GM19351 (cell line): ENCODE results near the gene PLCB4.
"Not testable (repeated sequence)": the region's sequence is repeated elsewhere in the genome, so short reads cannot be mapped to it uniquely, and the experiment has no call there.

ENCODE experiments used
- ATAC-seq: cut with Tn5 transposase; IDR thresholded peaks from one replicate; pipeline ENCODE4 v1.9.1; 2021; ENCODE audit warnings: mild to moderate bottlenecking, moderate library complexity; ENCODE audit not compliant: unreplicated experiment

PLCB4 gene

DNA sequence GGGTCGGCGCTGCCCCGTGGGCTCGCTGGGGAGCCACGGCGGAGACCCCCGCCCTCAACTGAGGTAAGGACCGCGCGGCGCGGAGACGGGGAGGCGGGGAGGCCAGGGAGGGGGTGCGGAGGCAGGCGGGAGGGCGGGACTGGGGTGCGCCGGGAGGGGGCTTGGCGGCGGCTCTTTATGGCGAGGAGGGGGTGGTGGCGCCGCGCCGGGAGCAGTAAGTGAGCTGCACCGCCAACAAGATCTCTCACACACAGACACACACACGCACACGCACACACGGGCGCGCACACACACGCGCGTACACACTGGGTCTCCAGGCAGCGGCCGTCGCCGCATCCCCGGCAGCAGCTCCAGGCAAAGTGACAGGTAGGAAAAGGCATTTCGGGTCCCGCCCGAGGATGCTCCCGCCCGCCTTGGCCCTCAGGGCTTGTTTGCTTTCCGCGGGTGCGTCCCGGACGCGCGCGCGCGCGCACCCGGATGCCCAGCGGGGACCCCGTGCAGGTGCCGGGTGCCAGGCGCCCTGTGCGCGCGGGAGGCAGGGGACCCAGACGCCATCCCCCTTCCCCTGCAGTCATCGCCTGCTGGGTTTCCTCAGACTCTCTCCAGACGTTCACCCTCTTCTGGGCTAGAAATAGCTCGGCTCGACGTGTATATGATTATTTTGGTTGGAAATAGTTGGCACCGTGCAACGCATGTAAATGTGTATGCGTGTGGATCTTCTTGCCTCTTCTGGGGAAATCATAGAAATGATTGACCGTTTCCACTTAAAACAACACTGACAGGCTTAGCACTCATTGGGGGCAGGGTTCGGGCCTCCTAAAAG is at the start of gene PLCB4:
PLCB4 (plus strand) TSS at position 247 of the 823 bp plus-strand sequence. CDS start 238,728 bp downstream, outside the sequence.
- no peak for ATAC-seq

DNA sequence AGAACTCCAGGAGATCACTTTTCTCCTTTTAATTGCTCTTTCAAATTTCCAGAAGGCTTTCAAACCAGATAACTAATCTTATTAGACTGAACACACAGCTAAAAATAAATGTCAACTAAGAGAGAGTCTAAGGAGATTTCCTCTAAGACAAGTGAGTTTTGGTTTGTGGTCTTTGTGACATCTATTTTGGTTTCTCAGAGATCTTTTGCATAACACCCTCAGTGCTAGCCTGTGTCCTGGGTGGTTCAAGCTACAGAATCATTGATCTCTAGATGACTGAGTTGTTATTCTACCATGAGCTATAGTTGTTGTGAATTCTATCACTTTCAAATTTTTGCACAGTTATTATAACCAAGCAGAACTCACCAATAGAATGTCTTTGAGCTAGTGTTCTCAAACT is 49.1 kb upstream of the PLCB4 start:
- no peak for ATAC-seq

DNA sequence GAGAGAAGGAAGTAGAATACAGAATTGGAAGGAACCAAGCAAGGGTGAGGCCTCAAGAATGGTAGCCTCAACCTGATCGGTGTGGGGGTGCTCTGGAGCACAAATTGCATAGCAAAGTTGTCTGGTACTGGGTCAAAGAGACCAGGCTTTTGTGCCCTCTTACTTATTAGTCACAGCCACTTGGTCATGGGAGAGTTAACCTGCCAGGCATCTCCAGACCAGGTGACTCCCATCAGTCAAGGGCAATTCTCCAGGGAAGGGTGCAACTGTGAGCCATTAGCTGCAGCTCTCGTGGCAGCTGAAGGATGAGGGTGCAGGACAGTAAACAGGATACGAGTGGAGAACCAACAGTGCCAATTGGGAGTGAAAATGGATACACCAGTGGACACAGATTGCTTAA is 47.7 kb upstream of the PLCB4 start:
- no peak for ATAC-seq

GRCh38 chr20:9021699-9022098 is 47.2 kb upstream of the PLCB4 start:
- ATAC-seq: no peak

- ATAC-seq: no peak
These were observed 46.5 kb upstream of the PLCB4 start for GRCh38 chr20:9022376-9022775.

- ATAC-seq: no peak
These were observed 44.3 kb upstream of the PLCB4 start for GRCh38 chr20:9024606-9025005.

DNA sequence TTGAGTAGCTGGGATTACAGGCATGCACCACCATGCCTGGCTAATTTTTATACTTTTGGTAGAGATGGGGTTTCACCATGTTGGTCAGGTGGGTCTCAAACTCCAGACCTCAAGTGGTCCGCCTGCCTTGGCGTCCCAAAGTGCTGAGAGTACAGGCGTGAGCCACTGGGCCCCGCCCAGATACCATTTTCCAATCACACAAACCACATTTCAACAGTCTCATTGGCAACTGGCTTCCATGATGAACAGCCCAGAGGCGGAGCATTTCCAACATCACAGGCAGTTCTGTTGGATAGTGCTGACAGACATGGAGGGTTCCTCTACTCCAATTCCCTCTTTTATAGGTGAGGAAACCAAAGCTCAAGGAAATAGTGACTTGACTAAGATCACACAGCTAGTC is 43.9 kb upstream of the PLCB4 start:
- ATAC-seq: no peak

DNA sequence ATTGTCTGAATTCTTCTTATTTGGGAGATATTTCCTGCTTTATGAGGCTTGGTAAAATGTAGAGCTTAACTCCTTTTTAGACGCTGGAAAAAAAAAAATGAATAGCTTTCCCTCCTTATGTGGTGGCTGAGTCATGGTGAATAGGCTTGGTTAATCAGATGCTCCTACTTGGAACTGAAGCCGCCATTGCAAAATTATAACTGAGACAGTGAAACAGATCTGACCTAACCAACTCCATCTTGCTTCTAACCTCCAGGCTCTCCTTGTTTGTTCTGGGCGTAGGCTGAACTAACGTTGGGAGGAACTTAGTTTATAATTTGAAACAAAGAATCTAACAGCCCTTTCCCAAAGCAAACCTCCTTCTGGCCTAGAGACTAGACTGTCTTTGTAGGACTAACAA is 43.2 kb upstream of the PLCB4 start:
- ATAC-seq: no peak

DNA sequence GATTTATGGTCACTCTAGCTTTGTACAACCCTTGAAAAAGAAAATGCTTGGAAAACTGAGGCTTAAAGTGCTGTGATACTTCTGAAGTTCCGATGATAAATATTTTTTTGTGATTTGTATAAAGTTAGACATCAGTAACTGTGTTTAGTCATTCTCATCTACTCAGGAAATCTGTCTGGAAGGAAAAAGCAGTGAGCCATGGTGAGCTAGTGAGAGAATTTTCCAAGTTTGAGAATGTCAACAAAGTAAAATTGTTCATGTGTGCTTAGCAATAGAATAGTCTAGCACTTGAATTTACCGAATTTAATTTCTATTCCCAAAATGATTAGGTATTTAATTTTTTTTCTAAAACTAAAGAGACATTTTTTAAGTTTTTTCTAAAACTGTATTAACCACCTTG is 41.3 kb upstream of the PLCB4 start:
- ATAC-seq: no peak

DNA sequence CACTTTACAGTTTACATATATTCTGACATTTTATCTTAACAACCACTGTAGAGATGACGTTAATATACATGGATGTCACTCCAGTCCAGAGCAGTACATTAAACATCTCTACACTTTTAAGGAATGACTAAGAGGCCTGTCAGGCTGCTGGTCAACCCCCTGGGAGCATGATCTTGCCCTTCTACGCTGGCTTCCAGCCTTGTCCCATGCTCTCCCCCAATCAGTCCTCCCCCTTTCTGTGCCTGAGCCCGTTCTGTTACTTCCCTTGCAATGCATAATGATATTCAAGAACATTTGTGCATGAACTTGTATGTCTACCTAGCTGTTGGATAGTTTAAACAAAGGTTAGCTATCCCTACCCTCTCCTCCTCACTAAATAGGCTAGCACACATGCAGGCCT is 40.5 kb upstream of the PLCB4 start:
- no peak for ATAC-seq

DNA sequence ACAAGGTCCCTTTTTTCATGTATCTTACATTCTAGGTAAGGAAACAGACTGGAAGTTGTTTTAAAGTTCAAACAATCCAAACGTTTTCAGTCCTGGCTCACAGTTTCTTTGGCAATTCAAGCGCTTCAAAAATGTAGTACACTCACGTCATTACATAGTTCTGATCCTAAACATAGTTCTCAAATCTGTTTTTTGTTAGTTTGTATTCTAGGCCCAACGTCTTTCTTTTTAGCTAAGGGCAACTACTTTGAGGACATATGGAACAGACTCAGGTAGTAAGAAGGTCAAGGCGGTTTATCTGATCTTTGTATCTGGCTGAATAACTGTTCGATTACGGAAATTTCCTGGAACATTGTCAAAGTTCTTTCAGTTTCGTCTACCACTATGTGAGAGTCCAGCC is 36.9 kb upstream of the PLCB4 start:
- no peak for ATAC-seq

DNA sequence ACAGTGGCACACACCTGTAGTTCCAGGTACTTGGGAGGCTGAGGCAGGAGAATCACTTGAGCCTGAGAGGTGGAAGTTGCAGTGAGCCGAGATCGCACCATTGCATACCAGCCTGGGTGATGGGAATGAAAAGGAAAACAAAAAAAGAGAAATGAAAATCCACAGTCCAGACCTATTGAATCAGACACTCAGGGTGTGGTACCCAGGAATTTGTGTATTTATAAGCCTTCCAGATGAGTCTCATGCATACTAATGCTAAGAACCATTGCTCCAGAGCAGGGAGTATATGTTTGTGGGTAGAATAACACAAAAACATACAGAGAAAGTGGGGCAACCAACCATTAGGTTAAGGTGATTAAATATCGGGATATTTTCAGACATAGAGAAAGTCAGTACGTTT is 36.1 kb upstream of the PLCB4 start:
- ATAC-seq: no peak

DNA sequence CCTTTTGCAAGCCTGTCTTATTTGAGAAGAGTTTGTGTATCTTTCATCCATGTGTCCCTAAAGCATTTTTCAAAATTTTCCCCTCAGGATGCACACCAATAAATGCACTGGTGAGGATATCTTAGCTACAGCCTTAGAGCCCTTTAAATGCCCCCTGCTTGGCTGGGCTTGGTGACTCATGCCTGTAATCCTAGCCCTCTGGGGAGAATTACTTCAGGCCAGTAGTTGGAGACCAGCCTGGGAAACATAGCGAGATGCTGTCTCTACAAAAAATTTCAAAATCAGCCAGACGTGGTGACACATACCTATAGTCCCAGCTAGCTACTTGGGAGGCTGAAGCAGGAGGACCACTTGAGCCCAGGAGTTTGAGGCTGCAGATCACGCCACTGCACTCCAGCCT is 33.8 kb upstream of the PLCB4 start:
- no peak for ATAC-seq

GRCh38 chr20:9036593-9036992 is 32.3 kb upstream of the PLCB4 start:
- no peak for ATAC-seq

- ATAC-seq: no peak
These were observed 29.9 kb upstream of the PLCB4 start for GRCh38 chr20:9038791-9039535.

DNA sequence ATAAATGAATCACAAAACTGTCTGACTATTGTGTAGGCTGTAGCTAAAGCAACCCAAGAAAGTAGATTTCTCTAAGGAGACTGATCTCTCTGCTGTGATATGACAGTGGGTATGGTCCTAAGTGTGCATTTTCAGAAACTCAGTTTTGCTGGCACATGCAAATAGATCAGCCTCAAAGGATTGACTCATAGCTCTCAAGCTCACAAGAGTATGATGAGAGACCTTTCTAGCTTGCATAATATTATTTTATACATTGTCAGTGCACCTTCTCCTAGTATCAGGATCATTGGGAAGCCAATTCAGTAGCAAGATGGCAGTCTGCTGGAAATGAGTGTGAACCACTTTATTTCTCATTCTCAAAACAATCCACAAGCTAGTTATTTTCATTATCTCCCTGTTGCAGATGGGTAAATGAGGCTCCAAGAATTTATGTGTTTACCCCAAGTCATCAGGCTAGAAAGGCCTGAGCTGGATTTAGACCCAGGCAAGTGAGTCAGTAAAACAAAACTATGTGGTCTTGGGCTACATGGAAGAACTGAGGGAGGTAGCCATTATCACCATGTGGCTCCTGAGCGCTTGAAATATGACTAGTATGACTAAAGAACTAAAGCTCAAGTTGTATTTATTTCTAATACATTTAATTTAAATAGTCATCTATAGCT is 27.9 kb upstream of the PLCB4 start:
- no peak for ATAC-seq

- no peak for ATAC-seq
These were observed 25.5 kb upstream of the PLCB4 start for GRCh38 chr20:9043364-9043763.

DNA sequence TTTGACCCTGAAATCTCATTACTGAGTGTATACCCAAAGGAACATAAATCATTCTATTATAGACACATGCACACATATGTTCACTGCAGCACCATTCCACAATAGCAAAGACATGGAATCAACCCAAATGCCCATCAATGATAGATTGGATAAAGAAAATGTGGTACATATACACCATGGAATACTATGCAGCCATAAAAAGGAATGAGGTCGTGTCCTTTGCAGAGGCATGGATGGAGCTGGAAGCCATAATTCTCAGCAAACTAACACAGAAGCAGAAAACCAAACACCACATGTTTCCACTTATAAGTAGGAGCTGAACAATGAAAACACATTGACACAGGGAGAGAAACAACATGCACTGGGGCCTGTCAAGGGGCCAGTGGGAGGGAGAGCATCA is 21.0 kb upstream of the PLCB4 start:
- ATAC-seq: not testable (repeated sequence)

DNA sequence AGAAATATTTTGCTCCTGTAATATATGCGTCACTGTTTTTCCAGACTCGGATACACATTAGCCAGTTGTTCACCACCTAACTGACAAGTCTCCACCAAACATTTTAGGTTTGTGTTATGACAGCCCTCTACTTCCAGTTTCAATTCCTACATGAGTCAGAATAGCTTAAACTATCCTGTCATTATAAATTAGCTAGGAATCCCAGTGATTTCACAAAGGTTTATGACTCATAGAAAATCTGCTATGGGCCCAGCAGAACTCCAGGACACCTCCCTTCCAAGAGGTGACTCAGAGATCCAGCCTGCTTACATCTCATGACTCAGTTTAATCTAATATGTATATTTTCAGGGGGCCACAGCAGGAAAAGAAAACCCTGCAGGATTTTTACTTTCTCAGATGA is 17.4 kb upstream of the PLCB4 start:
- ATAC-seq: no peak

DNA sequence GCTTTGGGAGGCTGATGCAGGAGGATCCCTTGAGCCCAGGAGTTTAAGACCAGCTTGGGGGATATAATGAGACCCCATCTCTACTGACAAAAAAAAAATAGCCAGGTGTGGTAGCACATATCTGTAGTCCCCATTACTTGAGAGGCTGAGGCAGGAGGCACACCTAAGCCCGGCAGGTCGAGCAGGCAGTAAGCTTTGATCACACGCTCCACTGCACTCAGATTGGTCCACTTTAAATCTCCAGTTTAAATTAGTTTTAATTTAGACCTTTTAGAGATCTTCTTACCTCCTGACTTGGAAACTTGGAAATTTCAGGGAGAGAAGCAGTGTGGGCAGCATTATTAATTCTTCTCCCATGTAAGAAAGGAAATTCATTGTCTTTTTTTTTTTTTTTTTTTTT is 16.8 kb upstream of the PLCB4 start:
- no peak for ATAC-seq

DNA sequence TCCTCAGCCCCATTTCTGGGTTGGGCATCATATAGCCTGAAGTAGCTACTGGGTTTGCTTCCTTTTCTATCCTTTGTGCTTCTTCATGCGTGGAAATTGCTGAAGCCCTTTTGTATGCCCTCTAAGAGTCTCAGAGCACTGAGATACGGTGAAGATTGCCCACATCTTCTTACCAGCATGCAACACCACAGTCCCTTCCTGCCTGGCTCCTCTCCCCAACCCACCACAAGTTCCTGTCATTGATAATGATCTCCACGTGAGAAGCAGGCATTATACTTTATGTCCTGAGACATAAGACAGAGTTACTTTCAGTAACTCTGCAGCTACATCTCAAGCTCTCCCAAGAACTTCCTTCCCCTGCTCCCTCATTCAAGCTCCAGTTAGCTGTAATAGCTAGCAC is 15.8 kb upstream of the PLCB4 start:
- ATAC-seq: no peak

DNA sequence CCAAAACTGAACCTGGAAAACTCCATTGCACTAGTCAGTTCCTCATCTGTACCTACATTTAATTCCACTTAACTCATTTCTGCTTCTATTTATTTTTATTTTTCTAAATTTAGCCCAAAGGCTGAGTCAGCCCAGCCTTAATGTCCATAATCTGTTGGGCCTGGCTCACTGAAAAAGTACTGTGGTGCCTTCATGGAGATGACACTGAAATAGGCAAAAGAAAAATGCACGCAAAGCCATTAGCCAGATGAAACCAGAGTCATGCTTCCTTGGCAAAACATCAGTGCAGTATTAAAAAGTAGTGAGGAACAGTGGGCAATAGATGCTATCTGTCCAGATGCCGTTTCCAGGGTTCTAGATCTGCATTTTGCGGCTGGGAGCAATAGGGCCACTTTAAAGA is 14.7 kb upstream of the PLCB4 start:
- no peak for ATAC-seq
